ENCODE measurements around the gene ARMC9. TPM values are rescaled to one million over a fixed set of nuclear protein-coding genes. Genes with fewer than 3 reads are reported as not detected.

Gene ARMC9
- total RNA-seq, 2 donors from 2014 or later = 41.7 to 51.5 TPM

GRCh38 chr2:231241755-231242507 lies 43.5 kb downstream of the ARMC9 start:
- no peak overlapping the region for H3K4me3 ChIP-seq (ENCODE audit: low read length)
- no peaks in the 10 kb centered on the region for H3K27me3 ChIP-seq (ENCODE audit: control insufficient read depth, insufficient read depth, low read length, poor library complexity, severe bottlenecking)
- H3K27ac Mint-ChIP-seq = no peak overlapping the region
- no peak overlapping the region for H3K27ac ChIP-seq (ENCODE audit: low read depth, low read length)
- 91 to 100% methylated on average over 3 to 7 of the region's 7 CpGs for WGBS, 2 experiments (ENCODE audit: insufficient coverage in 1 of 2, insufficient read length in 1 of 2)
- H3K9ac ChIP-seq (ENCODE audit: extremely low read depth, low read length, poor library complexity, severe bottlenecking) = no peak overlapping the region
- no peak overlapping the region for H3K4me3 Mint-ChIP-seq
- DNase-seq = no peak
- peaks cover 55% of the 10 kb centered on the region for H3K36me3 Mint-ChIP-seq (ENCODE audit: low read depth)
- TF ChIP-seq, protein P1, sequence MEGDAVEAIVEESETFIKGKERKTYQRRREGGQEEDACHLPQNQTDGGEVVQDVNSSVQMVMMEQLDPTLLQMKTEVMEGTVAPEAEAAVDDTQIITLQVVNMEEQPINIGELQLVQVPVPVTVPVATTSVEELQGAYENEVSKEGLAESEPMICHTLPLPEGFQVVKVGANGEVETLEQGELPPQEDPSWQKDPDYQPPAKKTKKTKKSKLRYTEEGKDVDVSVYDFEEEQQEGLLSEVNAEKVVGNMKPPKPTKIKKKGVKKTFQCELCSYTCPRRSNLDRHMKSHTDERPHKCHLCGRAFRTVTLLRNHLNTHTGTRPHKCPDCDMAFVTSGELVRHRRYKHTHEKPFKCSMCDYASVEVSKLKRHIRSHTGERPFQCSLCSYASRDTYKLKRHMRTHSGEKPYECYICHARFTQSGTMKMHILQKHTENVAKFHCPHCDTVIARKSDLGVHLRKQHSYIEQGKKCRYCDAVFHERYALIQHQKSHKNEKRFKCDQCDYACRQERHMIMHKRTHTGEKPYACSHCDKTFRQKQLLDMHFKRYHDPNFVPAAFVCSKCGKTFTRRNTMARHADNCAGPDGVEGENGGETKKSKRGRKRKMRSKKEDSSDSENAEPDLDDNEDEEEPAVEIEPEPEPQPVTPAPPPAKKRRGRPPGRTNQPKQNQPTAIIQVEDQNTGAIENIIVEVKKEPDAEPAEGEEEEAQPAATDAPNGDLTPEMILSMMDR (conservative IDR thresholded peaks at IDR 0.05) = no peak
- peaks cover 34% of the 10 kb centered on the region for H3K36me3 ChIP-seq (ENCODE audit: control insufficient read depth, insufficient read depth, low read length)
- peaks cover 4% of the 10 kb centered on the region for H3K4me1 ChIP-seq (ENCODE audit: control insufficient read depth, insufficient read depth, low read length)
- no peaks in the 10 kb centered on the region for H3K27me3 Mint-ChIP-seq (ENCODE audit: insufficient read depth)
- peaks cover 6% of the 10 kb centered on the region for H3K9me3 ChIP-seq (ENCODE audit: control insufficient read depth, low read length)
- no peaks in the 10 kb centered on the region for H3K4me1 Mint-ChIP-seq
- peaks cover 3% of the 10 kb centered on the region for H3K9me3 Mint-ChIP-seq

DNA sequence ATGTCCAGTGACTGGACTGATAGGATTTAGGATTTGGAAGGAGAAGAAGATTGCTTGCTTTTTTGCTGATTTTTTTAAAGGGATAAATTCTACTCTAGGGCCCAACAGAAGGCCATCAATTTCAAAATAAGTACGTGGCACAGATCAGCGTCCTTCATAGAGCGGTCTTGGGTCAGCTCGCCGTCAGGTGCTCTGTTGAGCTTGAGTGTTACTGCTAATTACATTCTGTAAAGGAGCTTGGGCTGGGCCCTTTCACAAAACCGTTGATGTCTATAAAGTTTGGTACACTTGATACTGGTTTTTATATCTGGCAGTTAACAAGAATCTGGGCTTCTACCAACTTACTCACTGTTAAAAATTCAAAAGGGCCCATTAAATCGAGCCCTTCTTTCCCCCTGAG lies 45.4 kb downstream of the ARMC9 start:
- no peak overlapping the region for H3K9ac ChIP-seq (ENCODE audit: extremely low read depth, low read length, poor library complexity, severe bottlenecking)
- H3K4me3 ChIP-seq (ENCODE audit: low read length) = no peak overlapping the region
- Mint-ChIP-seq H3K27ac (no peak overlapping the region), H3K36me3 (ENCODE audit: low read depth) (peaks cover 57% of the 10 kb centered on the region), H3K4me3 (no peak overlapping the region), H3K9me3 (peaks cover 3% of the 10 kb centered on the region), H3K27me3 (ENCODE audit: insufficient read depth) (no peaks in the 10 kb centered on the region), H3K4me1 (no peaks in the 10 kb centered on the region)
- peaks cover 4% of the 10 kb centered on the region for H3K4me1 ChIP-seq (ENCODE audit: control insufficient read depth, insufficient read depth, low read length)
- DNase-seq = no peak
- H3K9me3 ChIP-seq (ENCODE audit: control insufficient read depth, low read length) = peaks cover 6% of the 10 kb centered on the region
- no peak overlapping the region for H3K27ac ChIP-seq (ENCODE audit: low read depth, low read length)
- WGBS, 2 experiments (ENCODE audit: insufficient coverage in 1 of 2, insufficient read length in 1 of 2) = 93 to 98% methylated on average over 7 of the region's 7 CpGs
- H3K27me3 ChIP-seq (ENCODE audit: control insufficient read depth, insufficient read depth, low read length, poor library complexity, severe bottlenecking) = no peaks in the 10 kb centered on the region
- TF ChIP-seq, protein P1 (conservative IDR thresholded peaks at IDR 0.05) = no peak
- peaks cover 27% of the 10 kb centered on the region for H3K36me3 ChIP-seq (ENCODE audit: control insufficient read depth, insufficient read depth, low read length)

- TF ChIP-seq, protein P1 (conservative IDR thresholded peaks at IDR 0.05) = no peak
- peaks cover 3% of the 10 kb centered on the region for H3K9me3 Mint-ChIP-seq
- Histone ChIP-seq H3K4me1 (ENCODE audit: control insufficient read depth, insufficient read depth, low read length) (peaks cover 4% of the 10 kb centered on the region), H3K9ac (ENCODE audit: extremely low read depth, low read length, poor library complexity, severe bottlenecking) (no peak overlapping the region), H3K36me3 (ENCODE audit: control insufficient read depth, insufficient read depth, low read length) (peaks cover 26% of the 10 kb centered on the region), H3K27ac (ENCODE audit: low read depth, low read length) (no peak overlapping the region), H3K27me3 (ENCODE audit: control insufficient read depth, insufficient read depth, low read length, poor library complexity, severe bottlenecking) (no peaks in the 10 kb centered on the region), H3K4me3 (ENCODE audit: low read length) (no peak overlapping the region), H3K9me3 (ENCODE audit: control insufficient read depth, low read length) (peaks cover 6% of the 10 kb centered on the region)
- H3K27me3 Mint-ChIP-seq (ENCODE audit: insufficient read depth) = no peaks in the 10 kb centered on the region
- no peaks in the 10 kb centered on the region for H3K4me1 Mint-ChIP-seq
- H3K4me3 Mint-ChIP-seq = no peak overlapping the region
- no peak overlapping the region for H3K27ac Mint-ChIP-seq
- no peak for DNase-seq
- peaks cover 54% of the 10 kb centered on the region for H3K36me3 Mint-ChIP-seq (ENCODE audit: low read depth)
- 93 to 99% methylated on average over 10 to 15 of the region's 15 CpGs for WGBS, 2 experiments (ENCODE audit: insufficient coverage in 1 of 2, insufficient read length in 1 of 2)
Observed at GRCh38 chr2:231244382-231245248, 46.2 kb downstream of the ARMC9 start.
